GM18951 (cell line): ENCODE data around the gene NDOR1.

Source experiments
- POLR2A ChIP-seq: IDR thresholded peaks from 4 replicates; pipeline ENCODE4 v1.6.1; 2011; ENCODE audit warnings: mild to moderate bottlenecking; ENCODE audit not compliant: insufficient read length, insufficient read depth; ENCODE audit errors: extremely low read depth
- in situ Hi-C: fragments of 300-500 bp; cut with MboI; formaldehyde crosslinking; loops from one replicate; pipeline ENCODE4 v1.12.0; 2022; ENCODE audit warnings: low sequenced_read_pairs, mixed read lengths, inconsistent platforms; ENCODE audit not compliant: unreplicated experiment

NDOR1 gene

DNA sequence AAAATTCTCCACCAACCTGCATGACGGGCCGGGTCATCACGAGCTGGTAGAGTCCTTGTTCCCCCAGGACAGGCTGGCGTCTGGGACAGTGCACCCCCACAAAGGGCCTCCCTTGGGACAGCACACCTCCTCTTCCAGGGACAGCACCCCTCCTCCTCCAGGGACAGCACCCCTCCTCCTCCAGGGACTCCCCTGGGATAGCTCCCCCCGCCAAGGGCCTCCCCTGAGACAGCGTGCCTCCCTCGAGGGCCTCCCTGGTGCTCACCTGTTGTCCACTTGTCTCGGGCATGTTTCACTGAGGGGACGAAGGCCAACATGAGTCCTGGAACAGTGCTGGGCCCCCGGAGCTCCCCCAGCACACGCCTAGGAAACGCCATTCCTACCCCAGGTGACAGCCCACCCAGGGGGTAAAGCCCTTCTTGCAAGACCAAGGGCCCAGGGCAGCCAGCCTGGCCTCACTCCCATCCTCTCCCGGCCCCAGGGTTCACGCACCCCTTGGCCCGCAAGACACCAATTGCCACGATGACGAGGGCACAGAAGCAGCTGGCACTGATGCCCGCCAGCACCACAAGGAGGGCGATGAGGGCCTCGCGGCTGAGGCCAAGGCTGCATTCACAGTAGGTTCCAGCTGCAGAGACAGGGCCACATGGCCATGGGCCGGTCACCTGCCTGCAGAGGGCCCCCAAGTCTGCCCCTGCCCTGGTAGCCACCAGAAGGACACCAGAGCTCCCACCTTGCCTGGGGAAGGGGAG is 34.2 kb upstream of the NDOR1 start:
- in situ Hi-C loops, result no loop called here
- no peak for TF ChIP-seq POLR2A

DNA sequence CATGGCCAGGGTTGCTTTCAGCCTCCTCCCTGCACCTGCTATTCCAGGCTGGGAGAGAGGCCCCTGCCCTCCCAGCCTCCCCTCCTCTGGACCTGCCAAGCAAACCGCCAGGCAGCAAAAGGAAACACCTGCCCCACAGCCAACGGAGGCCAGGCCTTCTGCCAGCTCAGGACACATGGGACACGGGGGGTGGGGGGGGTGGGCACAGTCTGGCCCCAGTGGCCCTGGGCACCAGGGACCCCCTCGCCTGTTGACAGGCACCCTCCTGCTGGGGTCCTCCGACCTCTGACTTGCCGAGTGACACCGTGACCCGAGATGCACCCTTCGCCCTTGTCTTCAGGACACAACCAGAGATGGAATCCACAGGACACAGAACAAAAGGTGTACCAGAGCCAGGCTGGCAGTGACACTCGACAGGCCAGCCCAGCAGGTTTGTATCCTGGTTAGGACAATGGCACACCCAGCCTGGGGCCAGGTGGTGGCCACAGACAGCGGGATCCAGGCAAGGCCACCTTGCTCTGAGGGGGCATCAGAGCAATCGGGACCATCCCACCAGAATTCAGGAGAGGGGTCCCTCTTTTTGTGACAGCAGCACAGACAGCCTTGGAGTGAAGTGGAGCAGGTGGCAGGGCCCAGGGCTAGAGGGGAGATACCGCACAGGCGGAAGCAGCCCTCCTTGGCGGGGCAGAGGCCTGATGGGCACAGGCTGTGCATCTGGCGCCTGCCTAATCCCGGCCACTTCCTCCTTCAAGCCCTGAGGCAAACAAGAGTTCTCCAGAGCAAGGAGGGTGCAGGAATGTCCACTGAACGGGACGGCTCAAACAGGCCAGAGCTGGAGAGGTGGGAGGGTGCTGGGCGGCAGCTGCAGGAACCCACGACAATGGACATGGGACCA is 32.4 kb upstream of the NDOR1 start:
- in situ Hi-C loops, result no loop called here
- TF ChIP-seq POLR2A, result no peak

DNA sequence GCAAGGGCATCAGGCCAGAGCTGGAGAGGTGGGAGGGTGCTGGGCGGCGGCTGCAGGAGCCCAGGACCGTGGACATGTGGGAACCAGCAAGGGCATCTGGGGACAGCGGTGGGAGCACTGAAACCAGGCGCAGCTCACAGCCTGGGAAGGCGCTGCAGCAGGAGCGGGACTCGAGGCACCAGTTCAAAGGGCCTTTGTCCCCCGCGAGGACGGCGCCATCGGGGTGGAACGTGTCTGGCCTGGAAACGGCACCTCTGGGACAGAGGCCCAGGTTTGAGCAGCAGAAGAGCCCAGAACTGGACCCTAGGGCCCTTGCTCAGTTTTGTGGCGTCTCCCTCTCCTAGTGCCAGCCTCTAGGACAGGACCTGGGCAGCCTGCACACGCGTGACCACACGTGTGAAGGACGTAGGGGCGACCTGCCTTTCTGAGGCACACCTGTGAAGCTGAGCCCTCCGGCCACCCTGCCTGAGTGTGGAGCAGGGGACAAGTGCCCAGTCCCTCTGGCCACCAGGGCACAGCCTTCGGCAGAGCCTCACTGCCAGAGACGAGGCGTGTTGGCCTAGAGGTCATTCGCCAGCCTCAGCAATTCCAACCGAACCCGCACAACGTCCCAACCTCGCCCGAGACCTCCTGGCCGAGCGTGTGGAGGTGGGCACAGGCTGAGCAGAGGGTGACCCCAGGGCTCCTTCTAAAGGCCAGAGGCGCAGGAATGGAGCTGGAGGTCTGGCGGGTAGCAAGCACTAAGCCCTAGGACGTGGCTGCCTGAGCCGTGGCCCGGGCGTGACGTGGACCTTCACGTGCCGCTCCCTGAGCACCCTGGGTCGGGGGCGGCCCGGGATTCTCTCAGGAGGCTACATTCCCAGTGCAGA is 31.5 kb upstream of the NDOR1 start:
- in situ Hi-C loops, result no loop called here
- TF ChIP-seq POLR2A, result no peak

DNA sequence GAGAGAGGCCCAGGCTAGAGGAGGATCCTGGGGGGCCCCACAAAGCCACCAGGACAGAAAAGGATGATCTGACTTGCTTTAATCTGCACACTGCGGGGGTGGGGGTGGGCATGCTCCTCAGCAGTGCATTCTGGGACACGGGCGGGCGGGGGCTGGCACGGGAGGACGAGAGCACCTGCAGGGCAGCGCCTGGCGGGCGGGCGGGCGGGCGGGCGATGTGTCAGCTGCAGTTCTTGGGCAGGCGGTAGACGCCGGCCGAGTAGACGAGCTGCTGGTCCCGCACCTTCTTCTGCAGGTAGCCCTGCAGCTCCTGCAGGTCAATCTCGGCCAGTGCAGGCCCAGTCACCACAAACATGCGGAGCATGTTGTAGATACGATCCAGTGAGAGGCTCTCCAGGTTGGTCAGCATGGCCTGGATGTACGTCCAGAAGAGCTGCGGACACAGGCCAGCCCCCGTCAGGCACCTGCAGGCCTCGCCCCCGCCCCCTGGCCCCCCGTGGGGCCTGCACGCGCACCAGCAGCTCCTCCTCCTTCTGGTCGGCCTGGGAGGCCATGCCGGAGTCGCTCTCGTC is 30.7 kb upstream of the NDOR1 start:
- TF ChIP-seq POLR2A, result no peak
- in situ Hi-C loops, result no loop called here

DNA sequence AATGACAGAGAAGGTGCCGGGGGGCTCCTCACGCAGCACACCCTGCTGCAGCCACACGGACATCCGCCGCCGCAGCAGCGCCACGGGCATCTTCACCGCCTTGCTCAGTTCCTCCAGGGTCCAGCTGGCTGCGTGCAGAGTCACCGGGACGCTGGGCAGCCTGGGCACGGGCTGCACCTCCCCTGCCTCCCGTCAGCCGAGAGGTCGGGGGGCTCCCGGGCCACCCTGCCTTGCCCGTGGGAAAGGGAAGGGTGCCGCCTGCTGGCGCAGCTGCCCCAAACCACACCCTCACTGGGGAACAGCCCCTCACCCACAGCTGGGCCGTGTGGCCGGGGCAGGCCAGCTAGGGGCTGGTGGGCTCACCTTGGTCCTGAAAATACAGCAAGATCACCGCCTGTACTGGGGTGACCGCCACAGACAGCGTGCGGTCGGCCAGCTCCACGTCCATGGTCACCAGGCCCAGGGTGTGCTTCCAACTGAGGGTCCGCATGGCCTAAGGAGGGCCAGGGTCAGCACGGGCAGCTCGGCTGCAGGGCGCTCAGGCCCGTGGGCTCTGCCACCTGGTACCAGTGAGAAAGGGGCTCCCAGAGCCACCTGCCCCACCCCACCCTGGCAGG is 30.0 kb upstream of the NDOR1 start:
- in situ Hi-C loops, result no loop called here

DNA sequence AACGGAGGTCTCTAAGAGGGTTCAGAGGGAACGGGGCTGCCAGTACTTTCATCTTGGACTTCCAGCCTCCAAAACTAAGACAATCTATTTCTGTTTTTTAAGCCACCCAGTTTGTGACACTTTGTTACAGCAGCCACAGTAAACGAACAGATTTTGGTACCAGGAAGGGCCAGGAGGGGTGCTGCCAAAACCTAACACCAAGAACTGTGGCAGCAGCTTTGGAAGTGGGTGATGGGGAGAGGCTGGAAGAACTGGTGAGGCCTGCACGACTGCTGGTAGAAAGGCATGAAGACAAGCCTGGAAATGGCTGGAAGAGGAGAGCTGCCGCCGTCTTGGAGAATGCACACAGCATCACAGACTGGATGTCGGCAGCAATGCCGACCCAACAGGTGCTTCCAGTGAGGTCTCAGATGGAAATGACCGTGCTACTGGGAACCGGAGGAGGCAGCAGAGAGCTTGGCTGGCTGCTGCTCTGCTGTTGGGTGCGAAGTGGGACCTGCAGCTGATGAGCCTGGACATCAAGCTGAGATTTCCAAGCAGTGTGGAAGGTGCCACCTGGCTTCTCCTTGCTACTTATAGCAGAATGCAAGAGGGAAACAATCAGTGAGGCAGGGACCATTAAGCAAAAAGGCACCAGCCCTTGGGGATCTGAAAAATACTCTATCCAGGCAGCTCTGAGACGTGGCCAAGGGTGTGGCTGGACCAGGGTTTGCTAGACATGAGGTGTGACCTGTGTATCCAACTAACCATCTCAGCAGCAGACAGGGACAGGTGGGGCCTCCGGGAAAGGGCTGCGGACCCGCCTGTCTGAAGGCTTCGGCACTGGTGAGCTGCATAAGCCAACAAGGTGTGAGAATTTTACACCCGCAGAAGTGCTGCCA is 29.0 kb upstream of the NDOR1 start:
- peak; percentile 8 for TF ChIP-seq POLR2A
- in situ Hi-C loops, result no loop called here

More for the DNA sequence above, 30.0 kb upstream of the NDOR1 start:
- TF ChIP-seq POLR2A, result peak; percentile 2

DNA sequence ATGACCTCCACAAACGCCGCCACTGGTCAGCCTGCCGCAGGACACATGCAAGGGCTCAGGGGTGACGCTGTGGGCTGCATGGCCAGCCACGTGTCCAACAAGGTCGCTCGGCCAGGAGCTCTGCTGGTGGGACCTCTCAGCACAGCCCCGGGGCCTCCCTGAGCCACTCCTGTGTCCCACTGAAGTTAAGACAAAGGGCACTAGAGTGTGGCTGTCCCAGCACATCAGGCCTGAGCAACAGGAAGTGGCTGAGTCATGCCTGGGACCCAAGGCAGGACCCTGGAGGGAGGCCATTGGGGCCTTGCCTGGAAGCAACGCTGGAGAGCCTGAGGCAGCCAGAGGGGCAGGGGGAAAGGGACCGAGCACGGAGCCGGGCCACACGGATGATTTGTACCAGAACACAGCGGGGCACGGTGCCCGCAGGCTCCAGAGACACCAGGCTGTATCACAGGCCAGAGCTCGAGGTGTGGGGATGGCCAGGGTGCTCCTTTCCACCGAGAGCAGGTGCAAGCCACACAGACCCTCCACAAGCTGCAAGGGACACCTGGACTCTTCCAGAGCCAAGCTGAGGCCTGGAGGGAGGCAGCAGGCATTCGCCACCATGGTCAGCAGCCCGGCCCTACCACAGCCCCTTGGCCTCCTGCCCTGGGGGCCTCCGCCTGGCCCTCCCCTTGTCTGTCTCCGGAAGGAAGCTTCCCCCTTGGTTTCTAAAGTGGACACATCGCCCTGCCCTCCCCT is 27.1 kb upstream of the NDOR1 start:
- in situ Hi-C loops, result no loop called here
- no peak for TF ChIP-seq POLR2A

DNA sequence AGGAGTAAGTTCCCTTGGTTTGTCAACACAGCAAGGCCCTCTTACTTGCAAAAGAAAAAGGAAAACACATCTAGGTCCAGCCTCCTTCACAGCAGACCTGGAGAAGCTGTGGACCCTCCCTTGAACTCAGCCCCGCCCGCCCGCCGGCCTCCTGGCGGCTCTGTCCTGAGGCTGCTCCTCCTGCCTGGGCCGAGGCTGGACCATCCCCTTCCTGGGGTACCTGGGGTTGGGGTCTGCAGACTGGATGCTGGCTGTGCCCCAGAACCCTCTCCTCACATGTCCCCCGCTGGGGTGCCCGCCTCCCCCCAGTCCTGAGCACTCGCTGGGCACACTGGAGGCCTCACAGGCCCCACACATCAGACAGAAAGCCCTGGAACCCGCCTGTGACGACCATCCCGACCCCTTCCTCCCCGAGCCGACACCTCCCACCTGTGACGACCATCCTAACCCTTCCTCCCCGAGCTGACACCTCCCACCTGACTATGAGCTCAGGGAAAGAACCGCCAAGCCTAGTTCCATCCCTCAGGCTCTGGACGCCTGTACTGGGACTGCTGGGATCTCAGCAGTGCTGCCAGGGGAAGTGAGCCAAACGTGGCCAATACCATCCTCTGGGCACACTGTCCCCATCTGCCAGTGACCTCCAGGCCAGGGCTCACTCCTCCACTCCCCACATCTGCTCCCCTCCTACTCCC is 26.4 kb upstream of the NDOR1 start:
- in situ Hi-C loops, result no loop called here
- no peak for TF ChIP-seq POLR2A

DNA sequence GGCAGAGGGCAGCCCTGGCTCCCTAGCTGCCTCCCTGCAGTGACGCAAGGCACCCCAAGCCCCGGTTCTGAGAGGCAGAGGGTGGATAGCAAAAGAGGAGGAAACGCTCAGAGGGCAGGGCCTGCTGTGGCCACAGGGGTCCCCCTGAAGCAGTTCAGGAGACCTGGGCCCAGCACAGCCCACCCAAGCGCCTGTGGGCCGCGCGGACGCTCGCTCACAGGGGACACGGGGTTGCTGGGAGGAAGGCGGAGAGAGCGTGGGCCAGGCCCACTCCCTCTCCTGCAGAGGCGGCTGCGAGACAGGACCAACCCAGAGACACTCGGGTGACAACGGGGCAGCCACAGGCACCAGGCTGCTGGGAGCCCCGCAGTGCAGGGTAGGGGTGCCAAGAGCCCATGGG is 25.7 kb upstream of the NDOR1 start:
- in situ Hi-C loops, result no loop called here
- no peak for TF ChIP-seq POLR2A

DNA sequence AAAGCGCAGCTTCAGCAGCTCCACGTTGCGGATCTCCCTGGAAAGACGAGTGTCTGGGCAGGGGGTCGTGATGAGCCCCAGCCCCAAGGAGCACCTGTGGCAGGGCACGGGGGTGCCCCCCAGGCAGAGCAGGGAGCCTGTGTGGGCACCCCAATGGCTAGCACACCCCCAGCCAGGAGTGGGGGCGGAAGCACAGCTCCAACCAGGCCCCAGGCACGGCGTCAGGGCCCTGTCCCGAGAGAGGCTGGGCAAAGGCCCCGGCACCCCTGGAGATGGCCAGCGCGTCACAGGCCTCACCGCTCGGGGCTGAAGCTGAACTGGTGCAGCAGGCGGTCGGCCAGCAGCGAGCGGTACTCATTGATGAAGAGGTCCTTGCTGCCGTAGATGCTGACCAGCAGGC is 25.0 kb upstream of the NDOR1 start:
- in situ Hi-C loops, result no loop called here
- TF ChIP-seq POLR2A, result no peak
